Spleen (tissue), 11 donors: ENCODE data around the gene SMAD5. TPM values are rescaled to one million over a fixed set of nuclear protein-coding genes. Genes with fewer than 3 reads are reported as not detected.

Source experiments
- DNase-seq: peaks from one replicate; pipeline ENCODE4 v3.0.0-alpha.2; 2020
- H3K27ac ChIP-seq, 8 donors: fragments of 200-600 bp; sonication (generic) in 7 of 8; 1 replicate in 4 of 8; 2 replicates in 4 of 8; pipeline versions ENCODE4 v1.5.0 to v1.8.0; 2016 to 2021; ENCODE audit warnings: inconsistent platforms in 4 of 8, mild to moderate bottlenecking in 4 of 8, moderate library complexity in 1 of 8
- H3K27me3 ChIP-seq, 7 donors: fragments of 200-600 bp; sonication (generic) in 6 of 7; replicated peaks in 1 of 7; 1 replicate in 4 of 7; 2 replicates in 3 of 7; pipeline versions ENCODE4 v1.5.0 to v1.8.0; 2016 to 2021; ENCODE audit warnings: inconsistent platforms in 3 of 7, mild to moderate bottlenecking in 1 of 7
- H3K36me3 ChIP-seq, 6 donors: fragments of 200-600 bp; sonication (generic) in 5 of 6; 1 replicate in 4 of 6; 2 replicates in 2 of 6; pipeline versions ENCODE4 v1.5.0 to v1.8.0; 2016 to 2021; ENCODE audit warnings: inconsistent platforms in 2 of 6
- H3K4me1 ChIP-seq, 6 donors: fragments of 200-600 bp; sonication (generic) in 5 of 6; 1 replicate in 3 of 6; 2 replicates in 3 of 6; pipeline versions ENCODE4 v1.5.0 to v1.8.0; 2016 to 2021; ENCODE audit warnings: inconsistent platforms in 3 of 6
- H3K4me3 ChIP-seq, 8 donors: fragments of 200-600 bp; sonication (generic) in 7 of 8; 1 replicate in 4 of 8; 2 replicates in 4 of 8; pipeline versions ENCODE4 v1.5.0 to v1.8.0; 2016 to 2021; ENCODE audit warnings: inconsistent platforms in 4 of 8, mild to moderate bottlenecking in 4 of 8, moderate library complexity in 2 of 8
- H3K9me3 ChIP-seq, 8 donors: fragments of 200-600 bp; sonication (generic) in 7 of 8; 1 replicate in 4 of 8; 2 replicates in 4 of 8; pipeline versions ENCODE4 v1.5.0 to v1.8.0; 2016 to 2021; ENCODE audit warnings: inconsistent platforms in 4 of 8
- CTCF ChIP-seq, 11 experiments: fragments of 200-600 bp in 7 of 11; fragments of 450-650 bp in 4 of 11; sonication (generic) in 4 of 11; IDR thresholded peaks in 8 of 11; conservative IDR thresholded peaks in 3 of 11; 1 replicate in 7 of 11; 2 replicates in 4 of 11; pipeline versions ENCODE4 v1.4.0 to v1.8.0; 2016 to 2021; ENCODE audit warnings: antibody characterized with exemption in 11 of 11, inconsistent platforms in 4 of 11, mild to moderate bottlenecking in 1 of 11
- POLR2A ChIP-seq, 3 donors: fragments of 450-650 bp; IDR thresholded peaks; one replicate each; pipeline ENCODE4 v1.5.1; 2017; ENCODE audit warnings: antibody characterized with exemption in 3 of 3, mild to moderate bottlenecking in 1 of 3
- POLR2AphosphoS5 ChIP-seq, 3 donors: sonication (generic); formaldehyde crosslinking; IDR thresholded peaks; one replicate each; pipeline ENCODE4 v1.5.1; 2017; ENCODE audit warnings: antibody characterized with exemption in 3 of 3
- WGBS, 5 donors: extraction: QIAGEN DNeasy Blood & Tissue Kit in 3 of 5; methylation state at CpG; one replicate each; pipeline versions ENCODE4 v1.1.5 to v1.1.7; 2013 to 2018; 5-methylcytosine and 5-hydroxymethylcytosine counted together
- intact Hi-C: fragments of 100-400 bp; cut with DNase I; formaldehyde crosslinking; loops from one replicate; pipeline ENCODE4 v1.15.0; 2023; ENCODE audit warnings: low total_unique reads
- polyA plus RNA-seq, 3 donors: library from polyadenylated mRNA; stranded (reverse); fragments of 200-250 nt; gene quantifications; one replicate each; pipeline ENCODE4 v1.2.1, GENCODE V29; 2013
- total RNA-seq, 7 donors: library from RNA; depleted of rRNA in 3 of 7; stranded (reverse); fragments of >200 nt in 3 of 7; fragmentation: NEBNext Ultra II Directional in 4 of 7; extraction: Animal tissue kit (Norgen Biotek cat#: 25700) in 4 of 7; gene quantifications; one replicate each; pipeline versions ENCODE4 v1.1.0 to v1.2.1, GENCODE V29; 2016 to 2021
- donor health status: healthy with polysubstance abuse.
- donor health status: DM: no; HTN: no; CAD: no; lungs with moderate emphysema.
- donor health status: DM: no; HTN: no; CAD: no.
- donor health status: Bipolar disorder and iron deficiency.
- donor health status: healthy.
- donor health status: DM: no; HTN: no; CAD: no.
- donor health status: DM: yes; HTN: yes; CAD: no.

SMAD5 gene
- total and polyA plus RNA-seq, 10 donors = 5.3 to 70.4 (median 52.8) TPM

- H3K27me3 ChIP-seq = no peaks in the 10 kb centered on the region
- no peaks in the 10 kb centered on the region for H3K9me3 ChIP-seq
- no peak for DNase-seq
- TF ChIP-seq POLR2AphosphoS5 (IDR thresholded peaks at IDR 0.05) (no peak), POLR2A (IDR thresholded peaks at IDR 0.05) (no peak), CTCF (IDR thresholded peaks at IDR 0.05 in 8 of 11, conservative IDR thresholded peaks at IDR 0.05 in 3 of 11) (no peak)
- H3K4me1 ChIP-seq = peaks cover 9 to 91% (median 30%) of the 10 kb centered on the region in 6 donors
- H3K27ac ChIP-seq = no peak overlapping the region
- intact Hi-C loops = no loop called here
- WGBS, 5 donors = 89 to 96% (median 93%) methylated on average over 3 of the region's 3 CpGs
- peaks cover 0 to 3% (median 0%) of the 10 kb centered on the region in 6 donors for H3K36me3 ChIP-seq
- H3K4me3 ChIP-seq = no peak overlapping the region
Measured at GRCh38 chr5:136143763-136144162, 11.1 kb downstream of the SMAD5 start.

- Histone ChIP-seq H3K36me3 (peaks cover 0 to 3% (median 0%) of the 10 kb centered on the region in 6 donors), H3K27ac (no peak overlapping the region), H3K9me3 (no peaks in the 10 kb centered on the region), H3K27me3 (no peaks in the 10 kb centered on the region), H3K4me3 (no peak overlapping the region), H3K4me1 (peaks cover 9 to 94% (median 28%) of the 10 kb centered on the region in 6 donors)
- WGBS, 5 donors = 51 to 70% (median 65%) methylated on average over 2 of the region's 2 CpGs
- TF ChIP-seq POLR2A (IDR thresholded peaks at IDR 0.05) = no peak
- no peak for TF ChIP-seq CTCF (IDR thresholded peaks at IDR 0.05 in 8 of 11, conservative IDR thresholded peaks at IDR 0.05 in 3 of 11)
- TF ChIP-seq POLR2AphosphoS5 (IDR thresholded peaks at IDR 0.05) = no peak
- no peak for DNase-seq
- intact Hi-C loops = no loop called here
Measured at GRCh38 chr5:136145030-136145429, 12.4 kb downstream of the SMAD5 start.

DNA sequence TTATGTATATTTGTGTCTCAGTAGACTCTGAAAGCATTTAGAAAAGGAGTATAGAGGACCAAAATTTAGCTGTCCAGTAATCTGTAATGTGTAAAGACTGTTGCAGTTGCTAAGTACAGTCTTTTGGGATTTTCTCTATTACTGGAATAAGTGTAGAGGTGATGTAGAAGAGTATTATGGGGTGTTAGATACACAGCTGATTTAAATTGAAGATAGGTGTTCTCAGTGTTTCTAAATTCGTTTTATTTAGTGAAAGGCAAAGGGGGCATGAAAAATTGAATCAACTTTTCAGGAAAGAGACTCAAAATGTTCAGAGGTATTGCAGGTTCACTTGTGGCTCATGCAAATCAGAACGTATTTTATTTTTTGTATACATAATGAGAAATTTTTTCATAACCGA, 13.6 kb downstream of the SMAD5 start:
- Histone ChIP-seq H3K4me1 (peaks cover 9 to 85% (median 29%) of the 10 kb centered on the region in 6 donors), H3K9me3 (no peaks in the 10 kb centered on the region), H3K4me3 (no peak overlapping the region), H3K36me3 (peaks cover 0 to 3% (median 0%) of the 10 kb centered on the region in 6 donors), H3K27ac (no peak overlapping the region), H3K27me3 (no peaks in the 10 kb centered on the region)
- no peak for DNase-seq
- TF ChIP-seq CTCF (IDR thresholded peaks at IDR 0.05 in 8 of 11, conservative IDR thresholded peaks at IDR 0.05 in 3 of 11) (no peak), POLR2A (IDR thresholded peaks at IDR 0.05) (no peak), POLR2AphosphoS5 (IDR thresholded peaks at IDR 0.05) (no peak)
- WGBS, 5 donors = 84 to 94% (median 90%) methylated on average over 3 of the region's 3 CpGs
- intact Hi-C loops = no loop called here

- intact Hi-C loops = no loop called here
- H3K9me3 ChIP-seq = no peaks in the 10 kb centered on the region
- TF ChIP-seq POLR2A (IDR thresholded peaks at IDR 0.05) = no peak
- TF ChIP-seq POLR2AphosphoS5 (IDR thresholded peaks at IDR 0.05) = no peak
- TF ChIP-seq CTCF (IDR thresholded peaks at IDR 0.05 in 8 of 11, conservative IDR thresholded peaks at IDR 0.05 in 3 of 11) = no peak
- no peak overlapping the region for H3K27ac ChIP-seq
- H3K27me3 ChIP-seq = no peaks in the 10 kb centered on the region
- DNase-seq = no peak
- H3K4me3 ChIP-seq = no peak overlapping the region
- H3K36me3 ChIP-seq = peaks cover 0 to 15% (median 2%) of the 10 kb centered on the region in 6 donors
- H3K4me1 ChIP-seq = peaks cover 9 to 72% (median 24%) of the 10 kb centered on the region in 6 donors
Measured at GRCh38 chr5:136147632-136148031, 15.0 kb downstream of the SMAD5 start.
